HG03439 (cell line): Measurements from ENCODE around the gene DUSP1.
"Not testable (repeated sequence)": the region's sequence is repeated elsewhere in the genome, so short reads cannot be mapped to it uniquely, and the experiment has no call there.

Experiments used
- ATAC-seq: cut with Tn5 transposase; IDR thresholded peaks from one replicate; pipeline ENCODE4 v1.9.1; 2021; ENCODE audit warnings: mild to moderate bottlenecking, moderate library complexity; ENCODE audit not compliant: unreplicated experiment

DUSP1 gene

DNA sequence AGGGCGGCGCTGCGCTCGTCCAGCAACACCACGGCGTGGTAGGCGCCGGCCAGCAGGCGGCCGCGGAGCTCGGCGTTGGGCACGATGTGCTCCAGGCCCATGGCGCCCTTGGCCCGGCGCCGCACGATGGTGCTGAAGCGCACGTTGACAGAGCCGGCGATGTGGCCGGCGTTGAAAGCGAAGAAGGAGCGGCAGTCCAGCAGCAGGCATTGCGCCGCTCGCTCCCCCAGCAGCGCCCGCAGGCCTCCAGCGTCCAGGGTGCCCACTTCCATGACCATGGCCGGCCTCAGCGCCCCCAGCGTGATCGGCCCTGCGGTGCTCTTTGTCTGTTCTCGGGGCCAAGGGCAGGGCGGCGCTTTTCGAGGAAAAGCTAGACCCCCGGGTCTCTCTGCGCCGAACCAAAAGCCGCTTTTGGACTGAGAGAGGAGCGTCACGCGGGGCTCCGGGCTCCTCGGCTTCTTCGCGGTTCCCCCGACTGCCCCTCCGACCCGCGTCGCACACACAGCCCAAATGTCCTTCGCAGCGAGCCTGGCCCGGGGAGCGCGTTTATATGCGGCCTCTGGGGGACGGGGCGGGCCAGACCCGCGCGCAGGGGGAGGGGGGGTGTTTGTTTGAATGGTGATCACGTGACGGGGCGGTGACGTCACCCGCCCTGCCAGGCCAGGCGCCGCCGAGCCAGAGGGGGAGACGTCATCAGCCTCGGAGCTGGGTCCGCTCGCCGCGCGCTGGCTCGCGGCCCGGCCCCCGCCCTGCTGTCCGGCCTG lies at the start of gene DUSP1:
TSS of gene DUSP1 (minus strand) at position 521 of the 764 bp plus-strand sequence. CDS start at position 278, 243 bp downstream.
- ATAC-seq, result peak; percentile 54

DNA sequence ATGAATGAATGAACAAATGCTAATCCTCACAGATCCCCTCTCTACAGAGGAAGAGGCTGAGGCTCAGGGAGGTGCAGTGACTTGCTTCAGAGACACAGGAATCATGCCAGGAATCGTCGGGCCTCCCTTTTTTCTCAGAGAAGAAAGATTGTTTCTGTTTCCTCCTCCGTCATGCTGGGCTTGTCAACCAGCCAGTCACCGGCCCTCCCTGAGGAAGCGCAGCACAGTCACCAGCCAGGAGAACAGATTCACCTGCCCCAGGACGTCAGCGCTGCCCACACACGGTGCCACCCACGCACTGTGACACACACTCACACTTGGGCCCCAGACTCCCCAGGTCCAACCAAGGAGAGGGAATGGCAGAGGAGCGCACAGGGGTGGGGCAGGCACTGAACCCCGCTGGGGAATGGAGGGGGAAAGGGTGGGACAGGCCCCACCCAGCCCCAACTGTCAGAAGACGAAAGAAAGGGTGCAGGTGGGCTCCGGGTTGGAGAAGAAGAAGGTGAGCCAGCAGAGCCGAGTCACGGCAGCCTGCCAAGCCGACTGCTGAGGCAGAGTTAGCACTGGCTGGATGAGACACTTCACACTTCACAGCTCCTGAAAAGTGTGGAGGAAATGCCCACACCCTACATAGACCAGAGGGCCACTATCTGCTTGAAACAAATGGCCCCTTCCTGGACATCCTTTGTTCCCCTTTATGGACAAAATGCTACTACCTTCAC lies 49.2 kb upstream of the DUSP1 start:
- no peak for ATAC-seq

DNA sequence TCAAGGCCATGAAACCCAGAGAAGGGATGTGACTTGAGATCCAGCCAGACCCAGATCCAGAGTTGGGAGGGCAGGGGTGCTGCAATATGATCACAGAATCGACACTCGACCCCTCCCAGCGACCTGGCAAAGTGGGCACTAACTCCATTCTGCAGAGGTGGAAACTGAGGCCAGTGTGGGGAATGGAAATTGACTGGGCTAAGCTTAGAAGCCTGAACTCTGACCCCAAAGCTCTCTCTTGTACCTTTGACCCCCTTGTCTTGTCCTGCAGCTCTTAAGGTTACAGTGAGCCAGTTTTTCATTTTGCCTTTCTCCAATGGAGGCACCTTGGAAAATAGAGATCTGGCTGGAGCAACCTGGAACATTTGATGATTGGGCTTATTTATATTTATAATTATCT lies 48.6 kb upstream of the DUSP1 start:
- no peak for ATAC-seq

GRCh38 chr5:172818081-172818480 lies 47.1 kb upstream of the DUSP1 start:
- ATAC-seq, result no peak

DNA sequence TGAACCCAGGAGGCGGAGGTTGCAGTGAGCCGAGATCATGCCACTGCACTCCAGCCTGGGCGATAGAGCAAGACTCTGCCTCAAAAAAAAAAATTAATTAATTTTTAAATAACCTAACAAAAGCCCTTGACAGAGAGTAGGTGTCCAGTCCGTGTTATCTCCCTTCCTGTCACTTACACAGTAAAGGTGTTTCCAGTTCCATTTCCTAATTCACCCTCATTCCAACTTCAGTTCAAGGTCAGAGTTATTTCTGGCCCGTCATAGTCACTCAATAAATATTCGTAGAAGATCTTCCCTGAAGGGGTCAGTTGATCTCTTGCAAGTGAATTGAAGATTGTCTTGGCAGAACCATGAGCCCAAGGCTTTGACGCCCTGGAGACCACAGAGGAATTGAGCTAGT lies 46.7 kb upstream of the DUSP1 start:
- ATAC-seq, result no peak

DNA sequence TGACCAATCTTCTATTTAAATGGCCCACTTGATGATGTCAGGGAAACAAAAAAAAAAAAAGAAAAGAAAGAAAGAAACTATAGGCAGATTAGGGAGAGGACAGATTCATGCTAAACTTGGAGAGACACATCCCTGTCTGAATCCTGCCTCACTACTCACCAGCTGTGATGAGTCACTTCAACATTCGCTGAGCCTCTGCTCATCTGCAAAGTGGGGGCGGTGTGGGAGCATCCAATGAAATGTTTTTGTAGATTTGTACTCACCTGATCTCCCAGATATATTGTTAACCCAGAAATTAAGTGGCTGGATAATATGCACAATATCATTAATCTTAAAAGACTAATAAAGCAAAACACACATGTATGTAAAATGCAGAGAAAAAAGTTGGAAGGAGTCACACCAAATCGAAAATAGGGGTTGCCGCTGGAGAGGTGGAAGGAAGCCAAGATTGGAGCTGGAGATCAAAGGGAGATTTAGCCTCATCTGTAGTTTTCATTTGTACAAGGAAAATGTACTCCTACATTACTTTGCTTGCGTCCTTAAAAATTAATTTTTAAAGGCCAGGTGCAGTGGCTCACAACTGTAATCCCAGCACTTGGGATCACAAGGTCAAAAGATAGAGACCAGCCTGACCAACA lies 46.0 kb upstream of the DUSP1 start:
- ATAC-seq, result no peak

DNA sequence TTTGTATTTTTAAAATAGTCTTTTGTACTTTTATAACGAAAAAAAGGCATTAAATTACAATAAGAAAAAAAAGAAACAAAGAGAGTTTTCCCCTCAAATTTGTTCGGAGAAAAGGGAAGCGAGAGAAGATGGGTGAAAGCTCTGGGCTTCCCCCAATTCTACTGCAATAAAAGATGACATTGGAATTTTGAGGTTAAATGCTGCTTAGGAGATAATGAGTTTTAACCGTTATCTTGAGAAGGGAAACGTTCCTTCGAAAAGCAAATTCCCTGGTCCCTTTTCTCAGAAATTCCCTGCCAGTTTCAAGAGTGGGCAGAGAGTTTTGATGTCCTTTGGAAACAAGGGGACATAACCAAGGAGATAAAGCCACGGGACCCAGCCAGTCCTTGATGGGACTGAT lies 44.6 kb upstream of the DUSP1 start:
- no peak for ATAC-seq

DNA sequence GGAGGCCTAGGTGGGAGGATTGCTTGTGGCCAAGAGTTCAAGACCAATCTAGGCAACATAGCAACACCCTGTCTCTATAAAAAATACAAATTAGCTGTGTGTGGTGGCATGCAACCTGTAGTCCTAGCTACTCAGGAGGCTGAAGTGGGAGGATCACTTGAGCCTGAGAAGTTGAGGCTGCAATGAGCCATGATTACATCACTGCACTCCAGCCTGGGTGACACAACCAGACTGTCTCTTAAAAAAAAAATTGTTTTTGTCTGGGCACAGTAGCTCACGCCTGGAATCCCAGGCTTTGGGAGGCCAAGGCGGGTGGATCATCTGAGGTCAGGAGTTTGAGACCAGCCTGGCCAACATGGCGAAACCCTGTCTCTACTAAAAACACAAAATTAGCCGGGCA lies 40.0 kb upstream of the DUSP1 start:
- not testable (repeated sequence) for ATAC-seq

GRCh38 chr5:172809774-172810173 lies 38.8 kb upstream of the DUSP1 start:
- no peak for ATAC-seq

- ATAC-seq, result no peak
Measured at GRCh38 chr5:172807766-172808311, 36.8 kb upstream of the DUSP1 start.

GRCh38 chr5:172806897-172807672 lies 36.1 kb upstream of the DUSP1 start:
- ATAC-seq, result peak; percentile 82

- no peak for ATAC-seq
Measured at GRCh38 chr5:172805736-172806255, 34.8 kb upstream of the DUSP1 start.

DNA sequence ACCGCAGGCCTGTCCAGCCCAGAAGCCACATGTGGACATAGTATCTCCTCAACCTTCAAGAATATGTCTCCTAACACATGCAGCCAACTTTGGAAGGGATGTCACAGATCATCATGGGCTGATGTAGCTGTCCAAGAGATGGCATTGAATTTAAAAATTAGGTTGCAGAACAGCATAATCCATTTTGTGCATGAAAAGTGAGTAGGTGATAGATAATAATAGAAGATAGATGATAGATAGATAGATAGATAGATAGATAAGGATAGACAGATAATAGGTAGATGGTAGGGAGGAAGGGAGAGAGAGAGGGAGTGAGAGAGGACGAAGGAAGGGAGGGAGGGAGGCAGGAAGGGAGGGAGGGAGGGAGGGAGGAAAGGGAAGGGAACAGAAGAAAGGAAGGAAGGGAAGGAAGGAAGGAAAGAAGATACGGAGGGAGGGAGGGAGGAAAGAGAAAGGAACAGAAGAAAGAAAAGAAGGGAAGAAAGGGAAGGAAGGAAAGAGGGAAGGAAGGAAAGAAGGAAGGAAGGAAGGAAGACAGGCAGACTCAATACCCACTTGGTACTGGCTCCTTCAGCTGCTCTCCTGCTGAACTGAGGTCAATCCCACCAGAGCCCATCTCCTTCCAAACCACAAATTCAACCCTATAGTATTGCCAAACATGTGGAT lies 34.2 kb upstream of the DUSP1 start:
- ATAC-seq, result no peak

- no peak for ATAC-seq
Measured at GRCh38 chr5:172802567-172803176, 31.7 kb upstream of the DUSP1 start.

DNA sequence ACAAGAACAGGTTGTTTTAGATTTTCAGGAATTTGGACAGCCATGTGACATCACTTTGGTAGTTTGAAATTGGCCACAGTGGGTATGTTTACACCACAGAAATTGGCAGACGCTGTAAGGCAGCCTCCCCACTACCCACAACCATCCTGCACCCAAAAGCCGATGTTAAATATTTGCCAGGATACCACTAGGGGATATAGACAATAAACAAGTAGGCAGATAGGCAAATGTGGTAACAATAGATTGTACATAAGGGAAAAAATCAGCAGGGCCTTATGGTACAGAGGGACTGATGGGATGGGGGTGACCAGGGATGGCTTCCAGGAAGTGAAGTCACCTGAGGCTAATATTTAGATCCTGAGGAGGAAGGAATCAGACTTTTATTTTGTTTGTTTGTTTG lies 31.1 kb upstream of the DUSP1 start:
- no peak for ATAC-seq

GRCh38 chr5:172801179-172801671 lies 30.2 kb upstream of the DUSP1 start:
- no peak for ATAC-seq

GRCh38 chr5:172800088-172800551 lies 29.1 kb upstream of the DUSP1 start:
- no peak for ATAC-seq

DNA sequence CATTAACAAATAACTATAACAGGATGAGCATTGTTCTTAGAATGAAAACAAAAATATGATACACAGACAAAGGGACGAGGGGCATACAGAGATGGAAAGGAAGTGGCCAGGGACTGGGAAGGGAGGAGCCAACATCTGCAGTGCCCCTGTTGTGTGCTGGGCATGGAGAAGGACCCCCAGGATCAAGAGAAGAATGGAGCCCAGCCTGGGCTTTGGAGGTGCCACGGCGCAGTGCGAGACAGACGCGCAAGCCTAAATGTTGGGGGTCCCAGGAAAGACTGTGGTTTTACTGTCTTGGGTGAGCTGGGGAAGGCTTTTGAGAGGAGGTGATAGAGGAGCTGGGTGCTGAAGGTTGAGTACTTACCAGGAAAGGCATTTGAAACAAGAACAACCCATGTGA lies 28.4 kb upstream of the DUSP1 start:
- ATAC-seq, result no peak
